ENCODE data around the gene RHOU.

DNA sequence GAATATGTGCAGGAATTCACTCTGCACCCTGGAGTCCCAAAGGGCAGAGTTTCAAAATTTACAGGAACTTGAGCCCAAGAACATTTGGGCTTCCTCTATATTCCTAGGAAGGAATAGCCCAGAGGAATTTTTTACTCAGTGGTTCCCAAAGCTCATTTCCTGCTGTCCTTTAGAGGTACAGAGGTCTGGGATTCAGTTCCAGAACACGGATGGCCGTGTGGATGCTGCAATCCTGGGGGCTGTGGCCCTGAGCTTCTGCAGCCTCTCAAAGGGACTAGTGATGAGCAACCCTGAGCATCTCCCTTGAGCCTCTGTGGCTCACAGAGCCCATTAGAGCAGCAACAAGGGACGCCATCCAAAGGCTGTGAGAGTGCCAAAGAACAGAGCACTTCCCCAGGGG, 10.1 kb upstream of the RHOU start:
- TF ChIP-seq POLR2AphosphoS5 (IDR thresholded peaks at IDR 0.05; ENCODE audit: low read depth, low read length) (no peak), POLR2A (IDR thresholded peaks at IDR 0.05; ENCODE audit: low read depth, low read length) (no peak)

Data from GM12892 (cell line).